OCI-LY1 (cell line): Measurements from ENCODE around the gene EMILIN1.

Experiments
- H2AFZ ChIP-seq: fragments of 200-600 bp; sonication (generic), shearing (Covaris generic); 2 replicates; pipeline ENCODE4 v1.6.0; 2014; ENCODE audit warnings: antibody characterized with exemption, mild to moderate bottlenecking, low read length
- H3F3A ChIP-seq: fragments of 200-600 bp; sonication (generic), shearing (Covaris generic); 2 replicates; pipeline ENCODE4 v1.6.0; 2014; ENCODE audit warnings: mild to moderate bottlenecking, antibody characterized with exemption, low read length, moderate library complexity; ENCODE audit not compliant: insufficient read depth
- H3K27ac ChIP-seq: fragments of 200-600 bp; sonication (generic); 2 replicates; pipeline ENCODE4 v1.5.1; 2014; ENCODE audit warnings: low read length, mixed run types, mild to moderate bottlenecking, low read depth; ENCODE audit not compliant: poor library complexity, severe bottlenecking
- H3K27me3 ChIP-seq: fragments of 200-600 bp; sonication (generic); 2 replicates; pipeline ENCODE4 v1.6.0; 2014; ENCODE audit warnings: antibody characterized with exemption, mild to moderate bottlenecking, low read length, moderate library complexity; ENCODE audit not compliant: insufficient read depth
- H3K36me3 ChIP-seq: fragments of 200-600 bp; sonication (generic); 2 replicates; pipeline ENCODE4 v1.6.1; 2014; ENCODE audit warnings: mild to moderate bottlenecking, antibody characterized with exemption, low read length, moderate library complexity, mixed read lengths; ENCODE audit not compliant: insufficient read depth
- H3K4me1 ChIP-seq: fragments of 200-600 bp; sonication (generic); 2 replicates; pipeline ENCODE4 v1.5.1; 2014; ENCODE audit warnings: mild to moderate bottlenecking, low read length, moderate library complexity; ENCODE audit not compliant: insufficient read depth, severe bottlenecking
- H3K4me2 ChIP-seq: fragments of 200-600 bp; sonication (generic), shearing (Covaris generic); 2 replicates; pipeline ENCODE4 v1.6.1; 2014; ENCODE audit warnings: low read length
- H3K4me3 ChIP-seq: fragments of 200-600 bp; sonication (generic); 2 replicates; pipeline ENCODE4 v1.5.1; 2014; ENCODE audit warnings: low read length, low read depth, mild to moderate bottlenecking, mixed read lengths; ENCODE audit not compliant: poor library complexity, severe bottlenecking
- H3K79me2 ChIP-seq: fragments of 200-600 bp; shearing (Covaris generic); 2 replicates; pipeline ENCODE4 v1.6.1; 2016; ENCODE audit warnings: mixed run types, low read length, mixed read lengths; ENCODE audit not compliant: insufficient read depth
- H3K9ac ChIP-seq: fragments of 200-600 bp; sonication (generic), shearing (Covaris generic); 2 replicates; pipeline ENCODE4 v1.6.1; 2014; ENCODE audit warnings: mild to moderate bottlenecking, low read length, mixed read lengths
- H3K9me2 ChIP-seq: fragments of 200-600 bp; sonication (generic), shearing (Covaris generic); 2 replicates; pipeline ENCODE4 v1.6.1; 2014; ENCODE audit warnings: low read depth, mild to moderate bottlenecking, low read length, mixed read lengths
- H3K9me3 ChIP-seq: fragments of 200-600 bp; shearing (Covaris generic); 2 replicates; pipeline ENCODE4 v1.6.1; 2014; ENCODE audit warnings: low read length, mixed read lengths
- H4K20me1 ChIP-seq: fragments of 200-600 bp; sonication (generic), shearing (Covaris generic); 2 replicates; pipeline ENCODE4 v1.6.0; 2016; ENCODE audit warnings: mild to moderate bottlenecking, low read length; ENCODE audit not compliant: insufficient read depth
- CTCF ChIP-seq: fragments of 200-600 bp; sonication (generic), shearing (Covaris generic); IDR thresholded peaks from 2 replicates; pipeline ENCODE4 v1.5.1; 2017; ENCODE audit warnings: mild to moderate bottlenecking, antibody characterized with exemption, low read length, moderate library complexity, mixed read lengths
- EZH2 ChIP-seq: fragments of 200-600 bp; sonication (generic), shearing (Covaris generic); IDR thresholded peaks from 2 replicates; pipeline ENCODE4 v1.8.0; 2017; ENCODE audit warnings: borderline replicate concordance, mixed run types, mild to moderate bottlenecking, antibody characterized with exemption, low read length, moderate library complexity, mixed read lengths

Gene EMILIN1

GRCh38 chr2:27086090-27086723 is 7.8 kb downstream of the EMILIN1 start:
- no peaks in the 10 kb centered on the region for H3K9me3 ChIP-seq
- no peaks in the 10 kb centered on the region for H3K36me3 ChIP-seq
- H3K4me3 ChIP-seq, result peak overlapping the region; percentile 67
- 0 out of 2 replicates have a peak, but pooled peaks cover 11% of the 10 kb centered on the region for H3K27me3 ChIP-seq
- H3K9me2 ChIP-seq, result no peaks in the 10 kb centered on the region
- no peak overlapping the region for H2AFZ ChIP-seq
- peaks cover 25% of the 10 kb centered on the region for H3K4me1 ChIP-seq
- TF ChIP-seq CTCF (peak; percentile 63), EZH2 (no peak)
- H3K79me2 ChIP-seq, result no peaks in the 10 kb centered on the region
- no peaks in the 10 kb centered on the region for H4K20me1 ChIP-seq
- H3K4me2 ChIP-seq, result peak overlapping the region; percentile 88
- H3F3A ChIP-seq, result no peaks in the 10 kb centered on the region
- H3K9ac ChIP-seq, result peak overlapping the region; percentile 73
- H3K27ac ChIP-seq, result no peak overlapping the region

- Histone ChIP-seq H3K9ac (peak within 1 kb of the TSS; percentile 73), H3K9me2 (no peaks in the 10 kb centered on the region), H3K27me3 (0 out of 2 replicates have a peak, but pooled peaks cover 11% of the 10 kb centered on the region), H2AFZ (no peak within 1 kb of the TSS), H3K9me3 (no peaks in the 10 kb centered on the region), H3K27ac (no peak within 1 kb of the TSS), H3K4me1 (peaks cover 17% of the 10 kb centered on the region), H4K20me1 (no peaks in the 10 kb centered on the region), H3K4me3 (peak within 1 kb of the TSS; percentile 67), H3K36me3 (no peaks in the 10 kb centered on the region), H3K79me2 (no peaks in the 10 kb centered on the region), H3F3A (no peaks in the 10 kb centered on the region), H3K4me2 (peak within 1 kb of the TSS; percentile 95)
- TF ChIP-seq CTCF (no peak), EZH2 (no peak)
Observed at GRCh38 chr2:27086724-27087593, 8.5 kb downstream of the EMILIN1 start, which contains the start of gene KHK. Gene KHK (plus strand): TSS chr2:27086772. CDS start chr2:27087260, 488 bp downstream.

GRCh38 chr2:27087823-27088410 is 9.5 kb downstream of the EMILIN1 start:
- no peaks in the 10 kb centered on the region for H3K36me3 ChIP-seq
- no peak overlapping the region for H2AFZ ChIP-seq
- H3K9me3 ChIP-seq, result no peaks in the 10 kb centered on the region
- no peaks in the 10 kb centered on the region for H4K20me1 ChIP-seq
- H3K79me2 ChIP-seq, result no peaks in the 10 kb centered on the region
- no peak overlapping the region for H3K4me3 ChIP-seq
- TF ChIP-seq CTCF (no peak), EZH2 (no peak)
- H3K9ac ChIP-seq, result no peak overlapping the region
- peaks cover 17% of the 10 kb centered on the region for H3K4me1 ChIP-seq
- H3K27ac ChIP-seq, result no peak overlapping the region
- H3K27me3 ChIP-seq, result 0 out of 2 replicates have a peak, but pooled peaks cover 11% of the 10 kb centered on the region
- H3K4me2 ChIP-seq, result no peak overlapping the region
- no peaks in the 10 kb centered on the region for H3F3A ChIP-seq
- H3K9me2 ChIP-seq, result no peaks in the 10 kb centered on the region
